ENCODE data around the gene NADSYN1.

Gene NADSYN1

DNA sequence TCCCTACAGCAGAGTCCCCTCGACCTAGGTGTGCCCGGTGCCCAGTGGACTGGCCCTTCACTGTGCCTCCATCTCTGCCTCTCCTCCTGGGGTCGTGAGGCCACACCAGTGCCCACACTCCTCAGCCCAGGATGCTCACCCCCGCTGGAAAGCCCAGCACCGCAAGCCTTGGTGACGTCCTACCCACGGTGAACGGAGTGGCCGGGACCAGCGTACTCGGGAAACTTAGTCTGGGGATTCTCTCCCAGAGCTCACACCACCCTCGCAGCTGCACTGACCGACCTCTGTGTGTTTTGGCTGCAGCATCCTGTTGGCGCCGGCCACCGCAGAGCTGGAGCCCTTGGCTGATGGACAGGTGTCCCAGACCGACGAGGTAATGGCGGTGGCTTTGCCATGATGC is 38.5 kb downstream of the NADSYN1 start:
- H3K27me3 ChIP-seq (ENCODE audit: insufficient read depth, poor library complexity, severe bottlenecking) = no peaks in the 10 kb centered on the region

DNA sequence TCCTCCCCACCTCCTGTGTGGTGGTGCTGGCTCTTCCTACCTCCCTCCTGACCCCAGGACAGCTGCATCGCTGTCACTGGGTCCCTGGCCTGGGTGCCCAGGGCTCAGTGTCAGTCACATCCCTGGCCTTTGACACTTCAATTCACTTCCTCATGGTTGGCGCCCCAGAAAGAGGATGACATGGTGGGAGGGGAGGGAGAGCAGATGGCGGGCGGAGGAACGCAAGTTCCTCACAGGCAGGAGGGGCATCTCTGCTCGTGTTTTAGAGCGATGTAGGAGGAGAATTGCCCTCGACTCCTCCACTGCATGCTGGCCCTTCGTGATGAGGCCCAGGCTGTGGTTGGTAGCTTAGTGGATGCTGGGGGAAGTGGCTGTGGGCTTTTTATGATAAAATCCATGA is 38.9 kb downstream of the NADSYN1 start:
- no peaks in the 10 kb centered on the region for H3K9me3 ChIP-seq (ENCODE audit: severe bottlenecking)
- no peaks in the 10 kb centered on the region for H3K27me3 ChIP-seq (ENCODE audit: insufficient read depth, poor library complexity, severe bottlenecking)
- no peak overlapping the region for H3K4me3 ChIP-seq (ENCODE audit: severe bottlenecking)
- TF ChIP-seq, protein P1, sequence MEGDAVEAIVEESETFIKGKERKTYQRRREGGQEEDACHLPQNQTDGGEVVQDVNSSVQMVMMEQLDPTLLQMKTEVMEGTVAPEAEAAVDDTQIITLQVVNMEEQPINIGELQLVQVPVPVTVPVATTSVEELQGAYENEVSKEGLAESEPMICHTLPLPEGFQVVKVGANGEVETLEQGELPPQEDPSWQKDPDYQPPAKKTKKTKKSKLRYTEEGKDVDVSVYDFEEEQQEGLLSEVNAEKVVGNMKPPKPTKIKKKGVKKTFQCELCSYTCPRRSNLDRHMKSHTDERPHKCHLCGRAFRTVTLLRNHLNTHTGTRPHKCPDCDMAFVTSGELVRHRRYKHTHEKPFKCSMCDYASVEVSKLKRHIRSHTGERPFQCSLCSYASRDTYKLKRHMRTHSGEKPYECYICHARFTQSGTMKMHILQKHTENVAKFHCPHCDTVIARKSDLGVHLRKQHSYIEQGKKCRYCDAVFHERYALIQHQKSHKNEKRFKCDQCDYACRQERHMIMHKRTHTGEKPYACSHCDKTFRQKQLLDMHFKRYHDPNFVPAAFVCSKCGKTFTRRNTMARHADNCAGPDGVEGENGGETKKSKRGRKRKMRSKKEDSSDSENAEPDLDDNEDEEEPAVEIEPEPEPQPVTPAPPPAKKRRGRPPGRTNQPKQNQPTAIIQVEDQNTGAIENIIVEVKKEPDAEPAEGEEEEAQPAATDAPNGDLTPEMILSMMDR (IDR thresholded peaks at IDR 0.05; ENCODE audit: poor library complexity, severe bottlenecking) = no peak
- H3K36me3 ChIP-seq (ENCODE audit: low read depth) = peaks cover 5% of the 10 kb centered on the region; the same call in 1 of the 2 replicates
- no peaks in the 10 kb centered on the region for H3K4me1 ChIP-seq (ENCODE audit: insufficient read depth, poor library complexity, severe bottlenecking)
- DNase-seq (ENCODE audit: low spot score) (peak; percentile 20), ATAC-seq (ENCODE audit: low read depth) (no peak)
- H3K27ac ChIP-seq (ENCODE audit: poor library complexity, severe bottlenecking) = no peak overlapping the region

More for the DNA sequence above, 38.5 kb downstream of the NADSYN1 start:
- Histone ChIP-seq H3K36me3 (ENCODE audit: low read depth) (peaks cover 5% of the 10 kb centered on the region; the same call in 1 of the 2 replicates), H3K9me3 (ENCODE audit: severe bottlenecking) (no peaks in the 10 kb centered on the region), H3K4me3 (ENCODE audit: severe bottlenecking) (no peak overlapping the region), H3K4me1 (ENCODE audit: insufficient read depth, poor library complexity, severe bottlenecking) (no peaks in the 10 kb centered on the region), H3K27ac (ENCODE audit: poor library complexity, severe bottlenecking) (no peak overlapping the region)
- DNase-seq (ENCODE audit: low spot score) (peak; percentile 64), ATAC-seq (ENCODE audit: low read depth) (no peak)
- TF ChIP-seq, protein P1 (IDR thresholded peaks at IDR 0.05; ENCODE audit: poor library complexity, severe bottlenecking) = no peak

DNA sequence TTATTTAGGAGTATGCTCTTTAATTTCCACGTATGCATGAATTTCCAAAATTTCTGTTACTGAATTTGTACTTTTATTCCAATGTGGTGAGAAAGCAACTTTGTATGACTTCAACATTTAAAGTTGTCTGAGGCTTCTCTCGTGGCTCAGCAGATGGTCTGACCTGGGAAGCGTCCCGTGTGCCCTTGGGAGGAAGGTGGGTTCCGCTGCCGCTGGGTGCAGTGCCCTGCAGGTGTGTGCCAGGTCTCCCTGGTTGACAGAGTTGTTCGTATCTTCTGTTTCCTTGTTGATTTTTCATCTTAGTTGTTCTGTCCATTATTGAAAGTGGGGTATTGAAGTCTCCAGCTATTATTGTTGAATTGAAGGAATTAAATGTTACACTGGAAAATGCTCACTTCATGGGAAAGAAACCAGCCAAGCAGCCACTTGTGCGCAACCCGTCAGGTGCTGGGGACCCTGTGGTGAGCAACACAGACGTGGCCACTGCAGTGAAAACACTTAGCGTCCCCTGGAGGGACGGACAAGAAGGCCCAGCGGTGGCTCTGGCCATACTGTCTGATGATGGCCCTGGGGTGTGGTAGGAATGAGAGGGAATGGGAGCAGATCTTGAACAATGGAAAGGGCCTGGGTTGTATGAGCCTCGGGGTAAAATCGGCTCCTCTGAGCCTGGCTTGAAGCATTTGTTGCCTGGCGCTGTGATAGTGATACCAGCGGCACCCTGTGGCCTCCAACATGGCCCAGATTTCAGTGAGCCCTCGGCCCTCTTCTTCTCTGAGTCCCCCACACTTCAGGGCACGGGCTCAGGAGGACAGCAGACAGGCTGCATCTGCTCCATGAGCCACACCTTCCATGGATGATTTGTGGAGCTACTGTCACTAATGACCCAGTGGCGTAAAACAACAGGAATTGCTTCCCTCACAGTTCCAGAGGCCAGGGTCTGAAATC is 42.6 kb downstream of the NADSYN1 start:
- no peak overlapping the region for H3K27ac ChIP-seq (ENCODE audit: poor library complexity, severe bottlenecking)
- TF ChIP-seq, protein P1 (IDR thresholded peaks at IDR 0.05; ENCODE audit: poor library complexity, severe bottlenecking) = no peak
- no peaks in the 10 kb centered on the region for H3K9me3 ChIP-seq (ENCODE audit: severe bottlenecking)
- DNase-seq (ENCODE audit: low spot score) (peak; percentile 41), ATAC-seq (ENCODE audit: low read depth) (no peak)
- H3K4me1 ChIP-seq (ENCODE audit: insufficient read depth, poor library complexity, severe bottlenecking) = no peaks in the 10 kb centered on the region
- H3K27me3 ChIP-seq (ENCODE audit: insufficient read depth, poor library complexity, severe bottlenecking) = no peaks in the 10 kb centered on the region
- peaks cover 12% of the 10 kb centered on the region for H3K36me3 ChIP-seq (ENCODE audit: low read depth)
- no peak overlapping the region for H3K4me3 ChIP-seq (ENCODE audit: severe bottlenecking)

DNA sequence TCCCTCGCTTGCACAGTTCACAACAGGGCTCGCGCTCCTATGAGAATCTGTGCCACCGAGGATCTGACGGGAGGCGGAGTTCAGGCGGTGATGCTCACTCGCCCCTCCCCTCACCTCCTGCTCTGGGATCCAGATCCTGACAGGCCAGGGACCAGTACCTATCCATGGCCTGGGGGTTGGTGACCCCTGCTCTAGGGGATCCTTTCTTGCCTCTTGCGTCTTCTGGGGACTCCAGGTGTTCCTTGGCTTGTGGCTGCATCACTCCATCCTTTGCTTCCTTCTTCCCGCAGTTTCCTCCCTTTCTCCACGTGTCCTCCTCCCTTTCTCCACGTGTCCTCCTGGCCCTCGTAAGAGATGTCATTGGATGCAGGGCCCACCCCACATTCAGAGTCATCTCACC is 43.4 kb downstream of the NADSYN1 start:
- H3K4me1 ChIP-seq (ENCODE audit: insufficient read depth, poor library complexity, severe bottlenecking) = no peaks in the 10 kb centered on the region
- H3K9me3 ChIP-seq (ENCODE audit: severe bottlenecking) = no peaks in the 10 kb centered on the region
- DNase-seq (ENCODE audit: low spot score) (peak; percentile 25), ATAC-seq (ENCODE audit: low read depth) (no peak)
- H3K27me3 ChIP-seq (ENCODE audit: insufficient read depth, poor library complexity, severe bottlenecking) = no peaks in the 10 kb centered on the region
- peaks cover 12% of the 10 kb centered on the region for H3K36me3 ChIP-seq (ENCODE audit: low read depth)
- no peak overlapping the region for H3K27ac ChIP-seq (ENCODE audit: poor library complexity, severe bottlenecking)
- H3K4me3 ChIP-seq (ENCODE audit: severe bottlenecking) = no peak overlapping the region
- TF ChIP-seq, protein P1 (IDR thresholded peaks at IDR 0.05; ENCODE audit: poor library complexity, severe bottlenecking) = no peak

DNA sequence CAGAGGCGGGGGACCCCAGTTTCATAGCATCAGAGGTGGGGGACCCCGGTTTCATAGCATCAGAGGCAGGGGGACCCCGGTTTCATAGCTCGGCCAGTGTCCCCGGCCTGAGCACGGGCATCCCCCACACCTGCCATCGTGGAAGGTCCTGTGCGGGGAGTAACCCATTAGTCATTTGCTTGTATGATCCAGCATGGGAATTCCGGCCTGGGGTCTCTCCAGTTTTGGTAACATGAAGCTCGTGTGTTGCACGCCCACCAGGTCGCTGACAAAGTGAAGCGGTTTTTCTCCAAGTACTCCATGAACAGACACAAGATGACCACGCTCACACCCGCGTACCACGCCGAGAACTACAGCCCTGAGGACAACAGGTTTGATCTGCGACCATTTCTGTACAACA is 45.1 kb downstream of the NADSYN1 start:
- H3K27me3 ChIP-seq (ENCODE audit: insufficient read depth, poor library complexity, severe bottlenecking) = no peaks in the 10 kb centered on the region
- H3K36me3 ChIP-seq (ENCODE audit: low read depth) = peaks cover 12% of the 10 kb centered on the region
- H3K4me3 ChIP-seq (ENCODE audit: severe bottlenecking) = no peak overlapping the region
- ATAC-seq (ENCODE audit: low read depth) (no peak), DNase-seq (ENCODE audit: low spot score) (peak; percentile 28)
- TF ChIP-seq, protein P1 (IDR thresholded peaks at IDR 0.05; ENCODE audit: poor library complexity, severe bottlenecking) = no peak
- H3K4me1 ChIP-seq (ENCODE audit: insufficient read depth, poor library complexity, severe bottlenecking) = no peaks in the 10 kb centered on the region
- no peaks in the 10 kb centered on the region for H3K9me3 ChIP-seq (ENCODE audit: severe bottlenecking)
- no peak overlapping the region for H3K27ac ChIP-seq (ENCODE audit: poor library complexity, severe bottlenecking)
